ENCODE data around the gene TMPRSS15. TPM values are rescaled to one million over a fixed set of nuclear protein-coding genes. Genes with fewer than 3 reads are reported as not detected.

Gene TMPRSS15
- total and polyA plus RNA-seq, 4 donors = 0.10 to 0.61 (median 0.13) TPM

DNA sequence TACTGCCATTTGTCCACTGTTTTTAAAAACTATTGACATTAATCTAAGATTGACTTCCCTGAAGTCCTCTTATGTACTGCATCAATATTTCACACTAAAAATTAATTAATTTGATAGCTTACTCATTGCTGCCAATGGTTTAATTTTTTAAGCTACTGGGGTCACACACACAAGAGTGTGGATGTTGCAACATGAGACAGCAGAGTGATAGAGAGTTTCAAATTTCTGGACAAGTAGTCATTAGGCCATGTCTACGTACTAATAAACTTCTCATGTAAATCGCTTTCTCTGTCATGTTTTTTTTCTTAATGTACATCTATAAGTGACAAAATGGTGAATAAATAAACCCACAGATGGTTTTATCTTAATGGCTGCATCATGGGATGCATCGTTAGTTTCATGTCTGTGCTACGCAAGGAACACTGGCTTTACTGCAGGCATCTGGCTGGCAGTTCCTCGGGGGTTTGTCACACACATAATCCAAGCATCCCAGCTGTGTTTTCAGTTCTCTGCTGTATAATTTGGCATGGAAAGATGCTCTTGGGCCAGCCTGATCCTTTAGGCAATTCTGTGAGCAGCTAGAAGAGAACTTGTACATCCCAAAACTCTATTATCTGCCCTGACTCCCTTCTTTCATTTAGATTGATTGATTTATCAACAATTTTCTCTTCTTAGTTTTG is 175.4 kb downstream of the TMPRSS15 start:
- Histone ChIP-seq H3K27ac (ENCODE audit: low read depth, low read length) (no peak overlapping the region), H3K4me3 (ENCODE audit: low read depth, low read length) (no peak overlapping the region), H3K4me1 (ENCODE audit: control insufficient read depth, insufficient read depth, low read length) (no peaks in the 10 kb centered on the region), H3K9me3 (ENCODE audit: control insufficient read depth, insufficient read depth, low read length) (no peaks in the 10 kb centered on the region), H3K36me3 (ENCODE audit: control insufficient read depth, insufficient read depth, low read length) (no peaks in the 10 kb centered on the region), H3K27me3 (ENCODE audit: control insufficient read depth, insufficient read depth, low read length) (no peaks in the 10 kb centered on the region)
- DNase-seq (ENCODE audit: low read depth in 4 of 6, low spot score in 6 of 6) = peak in 3 of 6 donors; percentile 38 to 93 (median 40)
- no CpG with 5 or more reads among the region's 5 CpGs for WGBS (ENCODE audit: insufficient coverage)

GRCh38 chr21:18222346-18222745 is 181.2 kb downstream of the TMPRSS15 start:
- H3K27me3 ChIP-seq (ENCODE audit: control insufficient read depth, insufficient read depth, low read length) = no peaks in the 10 kb centered on the region
- 80% methylated on average over 1 of the region's 1 CpG for WGBS (ENCODE audit: insufficient coverage)

GRCh38 chr21:18220498-18220897 is 183.1 kb downstream of the TMPRSS15 start:
- no peak overlapping the region for H3K27ac ChIP-seq (ENCODE audit: low read depth, low read length)
- peaks cover 5% of the 10 kb centered on the region for H3K9me3 ChIP-seq (ENCODE audit: control insufficient read depth, insufficient read depth, low read length)
- H3K4me3 ChIP-seq (ENCODE audit: low read depth, low read length) = no peak overlapping the region
- no peaks in the 10 kb centered on the region for H3K27me3 ChIP-seq (ENCODE audit: control insufficient read depth, insufficient read depth, low read length)
- no peaks in the 10 kb centered on the region for H3K4me1 ChIP-seq (ENCODE audit: control insufficient read depth, insufficient read depth, low read length)
- H3K36me3 ChIP-seq (ENCODE audit: control insufficient read depth, insufficient read depth, low read length) = no peaks in the 10 kb centered on the region
- DNase-seq (ENCODE audit: low read depth in 4 of 6, low spot score in 6 of 6) = no peak

More at GRCh38 chr21:18222346-18222745, 181.2 kb downstream of the TMPRSS15 start:
- Histone ChIP-seq H3K27ac (ENCODE audit: low read depth, low read length) (no peak overlapping the region), H3K4me1 (ENCODE audit: control insufficient read depth, insufficient read depth, low read length) (no peaks in the 10 kb centered on the region), H3K9me3 (ENCODE audit: control insufficient read depth, insufficient read depth, low read length) (peaks cover 5% of the 10 kb centered on the region), H3K36me3 (ENCODE audit: control insufficient read depth, insufficient read depth, low read length) (no peaks in the 10 kb centered on the region), H3K4me3 (ENCODE audit: low read depth, low read length) (no peak overlapping the region)
- no peak for DNase-seq (ENCODE audit: low read depth in 4 of 6, low spot score in 6 of 6)

Other genes with a start within 250 kb of the TMPRSS15 start
- 10 to 100 TPM; 18.8 to 74.2 TPM for gene CHODL, start 159.0 kb downstream of the TMPRSS15 start, total RNA-seq
- gene CHODL, start 159.0 kb downstream of the TMPRSS15 start, polyA plus RNA-seq (ENCODE audit: insufficient read length in 2 of 2) = 10 to 100 TPM; 31.8 to 33.9 TPM